Stimulated activated naive CD4-positive, alpha-beta T cell treated with Interleukin-2 at 50 U/mL for 16 hours (primary cell): Measurements from ENCODE around the gene GAST.

Source experiments
- DNase-seq: peaks from one replicate; lab custom pipeline; 2025; lab: John Stamatoyannopoulos, UW

The GAST gene

DNA sequence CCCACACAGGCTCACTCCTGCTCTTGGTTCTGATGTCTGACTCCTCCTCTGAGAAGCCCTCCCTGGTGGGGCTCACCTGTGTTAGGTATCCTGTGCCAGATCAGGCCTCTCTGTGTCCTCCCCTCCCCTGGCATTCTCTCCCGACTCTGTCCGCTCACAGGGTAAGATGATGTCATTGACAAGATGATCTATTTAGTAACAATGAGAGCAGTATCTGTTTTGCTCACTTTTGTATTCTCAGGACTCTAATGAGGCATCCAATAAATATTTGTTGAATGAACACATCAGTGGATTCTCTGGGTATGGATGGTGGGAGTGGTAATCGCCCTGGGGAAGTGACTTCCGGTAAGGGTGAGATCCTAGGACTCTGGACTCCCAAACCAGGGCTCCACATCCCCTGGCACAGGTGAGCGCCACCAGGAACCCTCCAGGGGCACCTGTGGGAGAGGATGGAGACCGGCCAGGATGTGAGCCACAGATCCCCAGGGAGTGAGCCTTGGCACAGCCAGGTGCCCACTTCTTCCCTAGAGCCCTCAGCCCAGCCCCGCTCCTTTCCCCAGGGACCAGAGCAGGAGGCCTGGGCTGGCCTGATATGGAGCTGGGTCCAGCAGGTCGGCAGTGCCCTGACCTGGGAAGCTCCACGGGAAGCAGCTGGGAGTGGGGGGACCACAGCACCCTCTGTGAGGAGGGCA lies 27.7 kb downstream of the GAST start:
- DNase-seq = no peak

DNA sequence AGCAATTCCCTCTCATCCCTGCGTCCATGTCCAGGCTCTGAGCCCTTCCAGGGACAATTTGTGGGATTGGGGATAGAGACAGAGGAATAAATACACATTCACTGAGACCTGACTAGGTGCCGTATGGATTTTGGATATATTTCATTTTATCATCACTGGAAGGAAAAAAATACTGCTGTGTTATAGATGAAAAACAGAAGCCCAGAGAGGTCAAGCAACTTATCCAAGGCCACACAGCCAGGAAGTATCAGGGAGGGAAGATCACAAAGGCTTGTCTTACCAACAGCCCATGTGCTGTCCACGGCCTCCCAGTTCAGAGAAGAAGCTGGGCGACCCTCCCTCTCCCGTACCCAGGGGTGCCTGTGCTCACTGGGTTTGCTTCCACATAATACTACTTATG lies 28.4 kb downstream of the GAST start:
- DNase-seq = no peak

DNA sequence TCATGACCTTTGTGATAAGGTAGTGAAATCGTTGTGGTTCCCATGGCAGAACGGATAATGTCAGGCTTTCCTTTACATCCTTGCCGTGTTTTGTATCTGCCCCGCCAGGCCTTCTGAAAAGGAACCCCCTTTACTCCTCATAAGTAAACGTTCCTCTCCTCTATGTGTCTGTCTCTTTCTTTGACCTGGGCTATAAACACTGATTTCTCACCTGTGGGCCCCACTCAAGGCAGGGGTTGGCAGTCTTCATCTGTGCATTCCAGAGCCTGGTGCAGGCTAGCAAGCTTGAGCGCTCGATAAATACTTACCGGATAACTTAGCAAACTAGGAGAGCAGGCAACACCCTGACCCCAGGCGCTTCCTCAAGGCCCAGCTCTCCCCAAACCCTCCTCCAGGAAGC lies 29.6 kb downstream of the GAST start:
- DNase-seq = no peak

DNA sequence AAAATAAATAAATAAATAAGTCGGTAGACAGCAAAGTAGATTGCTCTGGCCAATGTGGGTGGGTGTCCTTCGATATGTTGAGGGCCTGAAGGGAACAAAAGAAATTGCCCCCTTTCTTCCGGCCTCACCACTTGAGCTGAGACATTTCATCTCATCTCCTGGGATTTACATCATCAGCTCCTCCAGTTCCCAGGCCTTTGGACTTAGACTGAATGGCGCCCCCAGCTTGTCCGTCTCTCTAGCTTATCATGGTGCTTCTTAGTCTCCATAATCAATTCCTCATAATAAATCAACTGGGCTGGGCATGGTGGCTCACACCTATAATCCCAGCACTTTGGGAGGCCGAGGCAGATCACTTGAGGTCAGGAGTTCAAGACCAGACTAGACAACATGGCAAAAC lies 36.1 kb downstream of the GAST start:
- no peak for DNase-seq

DNA sequence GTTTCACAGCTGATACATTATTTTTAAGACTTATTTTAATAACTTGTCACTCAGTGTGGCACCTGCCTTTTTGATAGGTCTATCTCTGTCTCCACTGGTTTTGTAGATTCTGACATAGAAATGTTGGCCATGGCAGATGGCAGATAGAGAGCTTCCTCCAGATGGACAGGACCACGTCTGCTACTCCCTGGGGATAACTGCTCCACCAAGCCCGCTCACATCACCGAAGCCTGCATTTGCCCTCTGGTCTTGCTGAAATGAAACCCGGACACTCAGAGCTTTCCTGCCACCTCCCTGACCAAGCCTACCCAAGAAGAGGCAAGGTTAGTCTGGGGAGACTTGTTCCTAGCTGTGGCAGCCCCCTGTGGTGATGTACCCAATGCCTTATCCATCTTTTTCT lies 38.7 kb downstream of the GAST start:
- no peak for DNase-seq

DNA sequence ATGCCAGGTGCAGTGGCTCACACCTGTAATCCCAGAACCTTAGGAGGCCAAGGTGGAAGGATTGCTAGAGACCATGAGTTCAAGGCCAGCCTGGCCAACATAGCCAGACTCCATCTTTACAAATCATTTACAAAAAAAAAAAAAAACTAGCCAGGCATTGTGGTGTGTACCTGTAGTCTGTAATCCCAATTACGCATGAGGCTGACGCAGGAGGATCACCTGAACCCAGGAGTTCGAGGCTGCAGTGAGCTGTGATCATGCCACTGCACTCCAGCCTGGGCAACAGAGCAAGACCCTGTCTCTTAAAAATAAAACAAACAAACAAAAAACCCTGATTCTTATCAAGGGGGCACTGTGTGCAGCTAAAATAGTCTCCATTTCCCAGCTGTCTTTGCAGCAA lies 39.2 kb downstream of the GAST start:
- DNase-seq = no peak

DNA sequence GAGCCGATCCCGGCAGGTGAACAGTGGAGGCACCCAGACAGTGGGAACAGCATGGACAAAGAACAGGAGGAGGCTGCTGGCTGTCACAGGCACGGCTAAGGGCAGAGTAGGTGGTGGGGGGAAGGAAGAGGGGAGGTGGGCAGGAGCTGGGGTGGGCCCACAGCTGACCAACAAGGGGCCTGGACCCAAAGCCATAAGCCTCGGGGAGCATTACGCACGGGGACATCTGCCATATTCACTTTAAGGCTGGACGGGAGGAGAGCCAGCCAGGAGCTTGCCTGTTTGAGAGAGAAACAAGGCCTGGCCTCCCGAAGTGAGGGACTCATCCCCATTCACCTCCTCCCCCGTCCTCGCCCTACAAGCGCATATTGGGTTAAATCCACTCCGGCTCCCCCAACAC lies 41.9 kb downstream of the GAST start:
- DNase-seq = no peak

DNA sequence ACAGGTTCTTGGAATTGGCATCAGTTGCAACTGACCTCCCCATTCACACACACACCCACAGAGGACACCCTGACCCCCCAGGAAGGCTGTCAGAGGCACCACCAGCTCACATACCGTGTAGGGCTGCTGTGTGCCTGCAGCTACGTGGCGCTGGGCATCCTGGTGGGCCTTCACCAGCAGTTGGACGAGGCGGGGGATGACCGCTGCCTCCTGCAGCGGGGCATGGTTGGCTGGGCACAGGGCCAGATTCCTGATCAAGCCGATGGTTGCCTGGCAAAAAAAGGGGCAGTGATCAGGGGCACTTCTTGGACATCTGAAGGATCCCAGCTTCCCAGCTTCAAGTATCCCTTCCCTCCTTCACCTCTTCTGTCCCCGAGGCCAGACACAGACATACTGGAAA lies 46.5 kb downstream of the GAST start:
- no peak for DNase-seq

DNA sequence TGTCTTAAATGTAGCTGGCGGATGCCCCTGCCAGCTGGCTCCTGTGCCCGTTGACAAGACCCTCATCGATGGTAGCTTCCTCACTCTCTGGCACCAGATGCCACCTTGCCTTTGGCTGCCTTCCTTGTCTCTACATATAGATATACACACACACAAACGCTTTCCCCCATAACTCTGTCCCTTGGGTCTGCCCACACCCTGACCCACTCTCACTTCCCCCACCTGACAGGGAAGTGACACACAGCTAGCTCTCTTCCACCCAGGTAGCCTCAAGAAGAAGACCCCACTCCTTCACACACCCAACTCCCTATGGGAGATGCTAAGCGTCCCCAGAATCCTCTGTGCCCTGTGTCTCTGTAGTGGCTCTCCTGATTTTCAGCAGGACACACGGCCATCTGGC lies 48.7 kb downstream of the GAST start:
- no peak for DNase-seq

DNA sequence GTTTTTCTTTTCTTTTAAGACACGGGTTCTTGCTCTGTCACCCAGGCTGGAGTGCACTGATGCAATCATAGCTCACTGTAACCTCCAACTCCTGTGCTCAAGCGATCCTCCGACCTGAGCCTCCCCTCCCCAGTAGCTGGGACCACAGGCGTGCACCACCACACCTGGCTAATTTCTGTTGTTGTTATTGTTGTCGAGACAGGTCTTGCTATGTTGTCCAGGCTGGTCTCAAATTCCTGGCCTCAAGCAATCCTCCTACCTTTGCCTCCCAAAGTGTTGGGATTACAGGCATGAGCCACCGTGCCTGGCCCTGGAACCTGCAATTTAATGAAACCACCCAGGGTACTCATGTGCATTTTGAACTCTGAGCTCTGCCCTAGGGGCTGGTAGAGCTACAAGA lies 50.3 kb downstream of the GAST start:
- DNase-seq = no peak

DNA sequence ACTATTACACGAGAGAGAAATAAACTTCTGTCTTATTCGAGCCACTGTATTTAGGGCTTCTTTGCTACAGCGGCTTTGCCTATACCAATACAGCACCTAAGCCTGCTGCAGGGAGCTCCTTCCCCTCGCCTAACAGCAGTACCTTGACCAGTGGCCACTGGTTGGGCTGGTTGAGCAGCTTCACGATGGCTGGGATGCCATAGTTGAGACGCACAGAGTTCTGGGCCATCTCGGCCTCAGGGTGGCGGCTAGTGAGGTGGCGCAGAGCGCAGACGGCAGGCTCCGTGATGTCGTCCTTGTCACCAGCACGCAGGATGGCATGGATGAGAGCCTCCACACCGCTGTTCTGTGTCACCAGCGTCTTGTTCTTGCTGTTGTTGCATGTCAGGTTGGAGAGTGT lies 50.7 kb downstream of the GAST start:
- DNase-seq = no peak

DNA sequence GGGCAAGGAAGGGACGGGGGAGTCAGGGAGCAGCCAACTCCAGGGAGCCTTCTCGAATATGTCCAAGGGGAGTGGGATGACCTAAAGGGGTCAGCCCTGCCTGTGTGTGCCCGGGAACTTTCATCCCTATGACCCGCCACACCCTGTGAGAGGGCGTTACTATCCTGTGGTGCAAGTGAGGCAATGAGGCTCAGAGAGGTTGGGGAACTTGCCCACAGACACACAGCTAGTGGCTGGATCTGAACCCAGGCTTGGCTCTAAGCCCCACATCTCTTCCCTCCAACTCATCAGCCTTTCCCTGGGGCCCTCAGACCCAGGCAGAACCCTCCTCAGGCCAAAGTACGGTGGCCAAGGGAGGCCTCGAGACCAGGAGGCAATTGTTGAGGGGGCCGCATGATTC lies 51.2 kb downstream of the GAST start:
- DNase-seq = no peak
